ENCODE results near the gene DHRSX.

GRCh38 chrX:2414384-2414783 lies 86.4 kb downstream of the DHRSX start:
- TF ChIP-seq CTCF (IDR thresholded peaks at IDR 0.05): no peak
- TF ChIP-seq POLR2AphosphoS5 (IDR thresholded peaks at IDR 0.05): no peak
- TF ChIP-seq POLR2A (IDR thresholded peaks at IDR 0.05): no peak
- TF ChIP-seq EP300 (IDR thresholded peaks at IDR 0.05): no peak
